Measurements from ENCODE around the gene GFRAL. TPM values are rescaled to one million over a fixed set of nuclear protein-coding genes. Genes with fewer than 3 reads are reported as not detected.

GFRAL gene
- polyA plus RNA-seq, 1 donor from 2014 or later, result not detected

DNA sequence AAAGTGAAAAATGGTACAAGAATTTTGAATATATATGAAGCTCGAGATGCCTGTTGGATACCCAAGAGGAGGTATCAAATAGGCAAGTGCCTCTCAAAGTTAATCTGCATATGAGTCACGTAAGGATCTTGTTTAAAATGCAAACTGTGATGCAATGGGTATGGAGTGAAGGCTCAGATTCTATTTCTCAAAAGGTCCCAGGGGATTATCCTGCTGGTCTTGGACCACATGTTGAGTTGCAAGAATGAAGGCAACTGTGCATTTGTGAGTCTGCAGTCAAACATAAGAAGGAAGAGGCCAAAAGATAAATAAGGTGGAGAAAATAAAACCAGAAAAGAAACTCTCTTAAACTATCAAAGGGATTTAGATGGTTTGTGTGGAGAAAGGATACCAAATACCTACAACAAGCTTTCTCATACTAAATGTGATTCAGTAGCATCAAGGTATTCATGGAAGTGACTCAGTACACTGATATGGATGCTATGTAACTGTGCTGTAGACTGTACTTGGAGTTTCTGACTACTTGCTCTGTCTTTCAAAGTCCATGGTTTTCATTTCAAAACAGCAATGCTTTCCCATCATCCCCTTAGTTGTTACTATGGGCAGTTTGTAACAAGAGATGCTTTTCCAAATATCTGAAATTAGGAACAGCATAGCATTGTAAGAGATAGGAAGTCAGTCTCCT lies 106.3 kb downstream of the GFRAL start:
- Histone ChIP-seq H3K36me3 (ENCODE audit: insufficient read depth, low read length) (no peaks in the 10 kb centered on the region), H3K79me2 (replicated peaks; ENCODE audit: insufficient read depth, low read length) (no peaks in the 10 kb centered on the region), H3K9ac (ENCODE audit: low read length) (no peak overlapping the region), H3F3A (ENCODE audit: insufficient read depth, low read length, poor library complexity, severe bottlenecking) (no peaks in the 10 kb centered on the region), H4K20me1 (ENCODE audit: insufficient read depth) (no peaks in the 10 kb centered on the region), H3K4me2 (ENCODE audit: low read length) (no peak overlapping the region), H2AFZ (ENCODE audit: low read depth, low read length) (no peak overlapping the region), H3K27me3 (ENCODE audit: insufficient read depth, low read depth, low read length) (no peaks in the 10 kb centered on the region), H3K27ac (ENCODE audit: low read length) (no peak overlapping the region), H3K4me3 (ENCODE audit: low read length) (no peak overlapping the region), H3K9me2 (ENCODE audit: insufficient read depth, low read length) (no peaks in the 10 kb centered on the region), H3K9me3 (ENCODE audit: low read length) (no peaks in the 10 kb centered on the region)
- no peak for TF ChIP-seq RAD21 (conservative IDR thresholded peaks at IDR 0.05)
- TF ChIP-seq, protein P1, sequence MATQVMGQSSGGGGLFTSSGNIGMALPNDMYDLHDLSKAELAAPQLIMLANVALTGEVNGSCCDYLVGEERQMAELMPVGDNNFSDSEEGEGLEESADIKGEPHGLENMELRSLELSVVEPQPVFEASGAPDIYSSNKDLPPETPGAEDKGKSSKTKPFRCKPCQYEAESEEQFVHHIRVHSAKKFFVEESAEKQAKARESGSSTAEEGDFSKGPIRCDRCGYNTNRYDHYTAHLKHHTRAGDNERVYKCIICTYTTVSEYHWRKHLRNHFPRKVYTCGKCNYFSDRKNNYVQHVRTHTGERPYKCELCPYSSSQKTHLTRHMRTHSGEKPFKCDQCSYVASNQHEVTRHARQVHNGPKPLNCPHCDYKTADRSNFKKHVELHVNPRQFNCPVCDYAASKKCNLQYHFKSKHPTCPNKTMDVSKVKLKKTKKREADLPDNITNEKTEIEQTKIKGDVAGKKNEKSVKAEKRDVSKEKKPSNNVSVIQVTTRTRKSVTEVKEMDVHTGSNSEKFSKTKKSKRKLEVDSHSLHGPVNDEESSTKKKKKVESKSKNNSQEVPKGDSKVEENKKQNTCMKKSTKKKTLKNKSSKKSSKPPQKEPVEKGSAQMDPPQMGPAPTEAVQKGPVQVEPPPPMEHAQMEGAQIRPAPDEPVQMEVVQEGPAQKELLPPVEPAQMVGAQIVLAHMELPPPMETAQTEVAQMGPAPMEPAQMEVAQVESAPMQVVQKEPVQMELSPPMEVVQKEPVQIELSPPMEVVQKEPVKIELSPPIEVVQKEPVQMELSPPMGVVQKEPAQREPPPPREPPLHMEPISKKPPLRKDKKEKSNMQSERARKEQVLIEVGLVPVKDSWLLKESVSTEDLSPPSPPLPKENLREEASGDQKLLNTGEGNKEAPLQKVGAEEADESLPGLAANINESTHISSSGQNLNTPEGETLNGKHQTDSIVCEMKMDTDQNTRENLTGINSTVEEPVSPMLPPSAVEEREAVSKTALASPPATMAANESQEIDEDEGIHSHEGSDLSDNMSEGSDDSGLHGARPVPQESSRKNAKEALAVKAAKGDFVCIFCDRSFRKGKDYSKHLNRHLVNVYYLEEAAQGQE (IDR thresholded peaks at IDR 0.05; ENCODE audit: borderline replicate concordance), result no peak

DNA sequence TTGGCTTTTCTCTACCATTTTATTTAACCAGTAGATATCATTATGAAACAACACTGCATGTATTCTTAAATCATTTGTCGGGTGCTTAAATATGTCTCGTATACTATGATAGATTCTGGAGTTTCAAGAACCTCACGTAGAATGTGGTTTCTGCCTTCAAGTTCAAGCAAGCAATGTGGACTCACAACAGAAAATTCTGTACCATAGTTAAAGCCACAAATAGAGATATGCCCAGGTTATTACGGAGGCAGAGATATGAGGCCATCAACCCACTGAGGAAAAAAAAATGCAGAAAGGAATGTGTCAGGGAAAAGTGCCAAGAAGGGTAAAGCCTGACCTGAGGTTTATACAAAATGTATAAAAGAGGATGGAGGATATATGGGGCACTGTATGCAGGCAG lies 109.9 kb downstream of the GFRAL start:
- TF ChIP-seq POLR2AphosphoS5 (IDR thresholded peaks at IDR 0.05) (no peak), MXI1 (conservative IDR thresholded peaks at IDR 0.05; ENCODE audit: poor library complexity, severe bottlenecking) (no peak)
- Histone ChIP-seq H3K27ac (ENCODE audit: low read length) (no peak overlapping the region), H3K4me3 (ENCODE audit: low read length) (no peak overlapping the region), H3K9ac (ENCODE audit: low read length) (no peak overlapping the region), H3K27me3 (ENCODE audit: insufficient read depth, low read depth, low read length) (no peaks in the 10 kb centered on the region), H3K79me2 (replicated peaks; ENCODE audit: insufficient read depth, low read length) (no peaks in the 10 kb centered on the region), H3K9me2 (ENCODE audit: insufficient read depth, low read length) (no peaks in the 10 kb centered on the region), H2AFZ (ENCODE audit: low read depth, low read length) (no peak overlapping the region), H3K36me3 (ENCODE audit: insufficient read depth, low read length) (no peaks in the 10 kb centered on the region), H4K20me1 (ENCODE audit: insufficient read depth) (no peaks in the 10 kb centered on the region), H3F3A (ENCODE audit: insufficient read depth, low read length, poor library complexity, severe bottlenecking) (no peaks in the 10 kb centered on the region), H3K9me3 (ENCODE audit: low read length) (no peaks in the 10 kb centered on the region), H3K4me2 (ENCODE audit: low read length) (no peak overlapping the region)

DNA sequence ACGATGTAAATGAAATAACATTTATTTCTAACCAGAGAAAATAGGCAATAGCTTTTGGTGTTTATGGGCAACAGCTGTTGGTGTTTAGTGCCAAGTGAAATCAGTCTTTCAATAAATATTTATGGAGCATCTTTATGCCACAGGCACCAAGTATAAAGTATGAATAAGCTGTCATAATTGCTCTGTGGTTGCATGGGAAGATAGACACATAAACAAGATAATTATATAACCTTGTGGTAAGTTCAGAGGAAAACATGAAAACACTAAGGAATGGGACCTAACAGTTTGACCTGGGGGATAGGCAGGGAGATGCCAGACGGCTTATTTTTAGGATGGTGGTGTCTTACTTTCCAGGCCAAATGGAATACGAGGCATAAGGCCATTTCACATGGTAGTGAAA lies 110.9 kb downstream of the GFRAL start:
- no peaks in the 10 kb centered on the region for H4K20me1 ChIP-seq (ENCODE audit: insufficient read depth)
- TF ChIP-seq POLR2AphosphoS5 (IDR thresholded peaks at IDR 0.05) (no peak), TAF1 (IDR thresholded peaks at IDR 0.05; ENCODE audit: low read depth) (no peak), RAD21 (conservative IDR thresholded peaks at IDR 0.05) (no peak), MXI1 (conservative IDR thresholded peaks at IDR 0.05; ENCODE audit: poor library complexity, severe bottlenecking) (no peak), EZH2 (IDR thresholded peaks at IDR 0.05; ENCODE audit: borderline replicate concordance, insufficient read depth, low read length, poor library complexity, severe bottlenecking) (no peak), SMC3 (conservative IDR thresholded peaks at IDR 0.05; ENCODE audit: poor library complexity) (no peak), EP300 (conservative IDR thresholded peaks at IDR 0.05; ENCODE audit: poor library complexity, severe bottlenecking) (no peak)
- TF ChIP-seq, protein P1 (IDR thresholded peaks at IDR 0.05; ENCODE audit: borderline replicate concordance), result no peak
- TF ChIP-seq, protein P2, sequence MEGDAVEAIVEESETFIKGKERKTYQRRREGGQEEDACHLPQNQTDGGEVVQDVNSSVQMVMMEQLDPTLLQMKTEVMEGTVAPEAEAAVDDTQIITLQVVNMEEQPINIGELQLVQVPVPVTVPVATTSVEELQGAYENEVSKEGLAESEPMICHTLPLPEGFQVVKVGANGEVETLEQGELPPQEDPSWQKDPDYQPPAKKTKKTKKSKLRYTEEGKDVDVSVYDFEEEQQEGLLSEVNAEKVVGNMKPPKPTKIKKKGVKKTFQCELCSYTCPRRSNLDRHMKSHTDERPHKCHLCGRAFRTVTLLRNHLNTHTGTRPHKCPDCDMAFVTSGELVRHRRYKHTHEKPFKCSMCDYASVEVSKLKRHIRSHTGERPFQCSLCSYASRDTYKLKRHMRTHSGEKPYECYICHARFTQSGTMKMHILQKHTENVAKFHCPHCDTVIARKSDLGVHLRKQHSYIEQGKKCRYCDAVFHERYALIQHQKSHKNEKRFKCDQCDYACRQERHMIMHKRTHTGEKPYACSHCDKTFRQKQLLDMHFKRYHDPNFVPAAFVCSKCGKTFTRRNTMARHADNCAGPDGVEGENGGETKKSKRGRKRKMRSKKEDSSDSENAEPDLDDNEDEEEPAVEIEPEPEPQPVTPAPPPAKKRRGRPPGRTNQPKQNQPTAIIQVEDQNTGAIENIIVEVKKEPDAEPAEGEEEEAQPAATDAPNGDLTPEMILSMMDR (IDR thresholded peaks at IDR 0.05; ENCODE audit: poor library complexity, severe bottlenecking), result no peak
- no peak overlapping the region for H3K9ac ChIP-seq (ENCODE audit: low read length)
- no peaks in the 10 kb centered on the region for H3F3A ChIP-seq (ENCODE audit: insufficient read depth, low read length, poor library complexity, severe bottlenecking)
- H3K4me3 ChIP-seq (ENCODE audit: low read length), result no peak overlapping the region
- H3K79me2 ChIP-seq (replicated peaks; ENCODE audit: insufficient read depth, low read length), result no peaks in the 10 kb centered on the region
- no peaks in the 10 kb centered on the region for H3K27me3 ChIP-seq (ENCODE audit: insufficient read depth, low read depth, low read length)
- no peak overlapping the region for H3K27ac ChIP-seq (ENCODE audit: low read length)
- H3K36me3 ChIP-seq (ENCODE audit: insufficient read depth, low read length), result no peaks in the 10 kb centered on the region
- no peaks in the 10 kb centered on the region for H3K9me3 ChIP-seq (ENCODE audit: low read length)
- no peak overlapping the region for H3K4me2 ChIP-seq (ENCODE audit: low read length)
- no peak overlapping the region for H2AFZ ChIP-seq (ENCODE audit: low read depth, low read length)
- H3K9me2 ChIP-seq (ENCODE audit: insufficient read depth, low read length), result no peaks in the 10 kb centered on the region

All from neural cell (in vitro differentiated cells).